Dermis microvascular lymphatic vessel endothelial cell (primary cell): Measurements from ENCODE around the gene GTF2F1. TPM values are rescaled to one million over a fixed set of nuclear protein-coding genes. Genes with fewer than 3 reads are reported as not detected.
"Not testable (repeated sequence)": the region's sequence is repeated elsewhere in the genome, so short reads cannot be mapped to it uniquely, and the experiment has no call there.

Source experiments
- DNase-seq, 2 donors: peaks; one replicate each; pipeline versions ENCODE4 v3.0.0 to v3.0.0-alpha.2; 2010; ENCODE audit warnings: low read depth in 2 of 2
- total RNA-seq: library from RNA; depleted of rRNA; stranded (reverse); fragments of >200 nt; gene quantifications from 2 replicates; pipeline ENCODE4 v1.2.1, GENCODE V29; 2014

GTF2F1 gene
- total RNA-seq, 1 donor from 2014 or later: 35.7 TPM

- DNase-seq: no peak
These were observed 5.6 kb downstream of the GTF2F1 start for GRCh38 chr19:6387372-6387771.

GRCh38 chr19:6384381-6384780 is 8.6 kb downstream of the GTF2F1 start:
- no peak for DNase-seq

- DNase-seq: no peak
These were observed 9.8 kb downstream of the GTF2F1 start for GRCh38 chr19:6383188-6383587.

- no peak for DNase-seq
These were observed 11.8 kb downstream of the GTF2F1 start for GRCh38 chr19:6381030-6381750.

- no peak for DNase-seq
These were observed 13.2 kb downstream of the GTF2F1 start for GRCh38 chr19:6379744-6380143.

- no peak for DNase-seq
These were observed 14.5 kb downstream of the GTF2F1 start for GRCh38 chr19:6378486-6378885.

- DNase-seq: no peak
These were observed 14.9 kb downstream of the GTF2F1 start for GRCh38 chr19:6378041-6378440.

- no peak for DNase-seq
These were observed 16.3 kb downstream of the GTF2F1 start for GRCh38 chr19:6376512-6377190.

- DNase-seq: no peak
These were observed 17.5 kb downstream of the GTF2F1 start, which contains the start of gene PSPN for GRCh38 chr19:6375411-6376010. Gene PSPN, minus strand, starts transcription at chr19:6375933. Its CDS starts 84 bp downstream, at chr19:6375849.

GRCh38 chr19:6374711-6375410 is 18.1 kb downstream of the GTF2F1 start:
- DNase-seq: no peak

- DNase-seq: no peak
These were observed 18.7 kb downstream of the GTF2F1 start for GRCh38 chr19:6374161-6374709.

- DNase-seq: no peak
These were observed 19.2 kb downstream of the GTF2F1 start for GRCh38 chr19:6373813-6374108.

- DNase-seq: peak; percentile 94 to 99
These were observed 19.7 kb downstream of the GTF2F1 start for GRCh38 chr19:6373096-6373812.

GRCh38 chr19:6372594-6373095 is 20.3 kb downstream of the GTF2F1 start, which contains the start of gene ALKBH7:
Gene ALKBH7, plus strand, starts transcription at chr19:6372794. Its CDS starts 27 bp downstream, at chr19:6372821.
- peak; percentile 100 for DNase-seq

- no peak for DNase-seq
These were observed 28.6 kb downstream of the GTF2F1 start for GRCh38 chr19:6364353-6364752.

GRCh38 chr19:6362351-6362801 is 30.6 kb downstream of the GTF2F1 start:
- no peak for DNase-seq

GRCh38 chr19:6362027-6362350 is 31.0 kb downstream of the GTF2F1 start:
- DNase-seq: no peak

GRCh38 chr19:6360857-6361216 is 32.1 kb downstream of the GTF2F1 start:
- not testable (repeated sequence) for DNase-seq

GRCh38 chr19:6360445-6360844 is 32.5 kb downstream of the GTF2F1 start:
- not testable (repeated sequence) for DNase-seq

GRCh38 chr19:6359568-6360341 is 33.2 kb downstream of the GTF2F1 start:
- DNase-seq: no peak
